GM19438 (cell line): ENCODE data around the gene MRPL50.
"Not testable (repeated sequence)": the region's sequence is repeated elsewhere in the genome, so short reads cannot be mapped to it uniquely, and the experiment has no call there.

Experiments used
- ATAC-seq: cut with Tn5 transposase; IDR thresholded peaks from one replicate; pipeline ENCODE4 v1.9.1; 2021; ENCODE audit warnings: low read depth; ENCODE audit not compliant: unreplicated experiment

The MRPL50 gene

DNA sequence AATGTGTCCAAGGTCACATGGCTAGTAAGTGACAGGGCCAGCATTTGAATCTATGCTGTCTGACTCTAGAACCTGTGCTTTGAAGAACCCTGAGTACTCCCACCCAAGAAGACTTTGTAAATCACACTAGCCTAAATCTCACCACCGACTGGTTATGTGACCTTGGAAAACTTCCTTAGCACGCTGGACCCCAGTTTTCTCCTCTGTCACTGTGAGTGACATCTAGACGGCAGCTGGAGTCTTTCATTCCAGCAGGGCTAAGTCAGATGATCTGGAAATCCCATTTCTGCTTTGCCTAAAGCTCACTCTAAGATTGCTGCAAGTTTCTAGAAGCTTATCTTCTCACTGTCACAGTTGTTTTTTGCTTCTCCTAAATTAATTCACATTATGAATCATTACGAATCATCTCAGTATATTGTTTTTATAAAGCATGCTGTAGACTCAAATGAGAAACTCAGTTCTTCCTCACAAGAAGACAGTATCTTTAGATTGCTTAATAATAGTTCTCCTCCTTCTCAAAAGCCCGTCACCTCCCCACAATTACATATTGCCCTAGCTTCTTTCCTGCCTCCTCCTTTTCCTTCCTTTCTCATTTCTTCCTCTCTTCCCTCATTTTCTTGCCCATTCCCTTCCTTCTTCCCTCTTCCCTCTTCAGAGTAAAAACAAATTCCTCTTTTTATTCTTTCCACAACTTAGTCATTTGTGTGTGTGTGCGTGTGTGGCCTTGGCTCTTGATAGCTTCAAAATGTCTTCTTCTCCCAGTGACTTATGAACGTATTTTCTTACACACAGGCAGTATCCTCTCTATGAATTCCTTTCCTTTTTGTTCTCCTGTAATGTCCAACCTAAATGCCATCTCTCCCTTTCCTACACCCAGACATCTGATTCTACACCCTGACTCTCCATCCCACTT lies 20.4 kb upstream of the MRPL50 start:
- ATAC-seq: no peak

DNA sequence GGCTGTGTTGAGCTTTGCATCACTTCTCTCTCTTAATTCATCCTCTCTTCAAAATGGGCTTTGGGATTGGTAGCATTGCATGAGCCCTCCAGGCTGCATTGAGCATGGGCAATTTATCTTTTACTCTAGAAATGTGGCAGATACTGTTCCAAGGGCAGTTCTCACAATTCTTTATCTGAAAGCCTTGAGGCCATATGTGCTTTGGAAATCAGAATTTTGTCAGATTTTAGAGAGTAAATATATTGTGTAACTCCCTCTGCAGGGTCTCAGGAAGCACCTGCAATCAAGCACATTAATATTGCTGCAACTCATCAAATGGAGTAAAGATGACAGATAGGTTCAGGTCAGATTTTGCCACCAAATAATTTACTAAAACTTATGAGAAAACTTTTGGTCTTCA lies 19.6 kb upstream of the MRPL50 start:
- ATAC-seq: no peak

DNA sequence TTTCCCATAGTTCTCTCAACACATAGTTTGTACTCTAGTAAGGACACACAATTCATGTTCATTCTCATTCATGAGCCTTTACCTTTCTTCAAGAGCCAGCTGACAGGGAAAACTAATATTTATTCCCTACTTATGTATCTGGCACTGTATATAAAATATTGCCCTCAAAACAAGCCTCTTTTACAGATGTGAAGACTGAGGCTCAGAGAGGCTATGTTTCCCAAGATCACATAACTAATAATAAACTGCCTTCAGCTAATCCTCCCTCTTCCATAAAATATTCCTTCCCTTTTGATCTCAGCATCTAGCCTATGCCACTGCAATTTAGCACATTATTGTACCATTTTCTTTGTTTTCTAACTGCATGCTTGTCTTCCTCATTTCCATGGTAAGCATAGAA lies 19.0 kb upstream of the MRPL50 start:
- no peak for ATAC-seq

DNA sequence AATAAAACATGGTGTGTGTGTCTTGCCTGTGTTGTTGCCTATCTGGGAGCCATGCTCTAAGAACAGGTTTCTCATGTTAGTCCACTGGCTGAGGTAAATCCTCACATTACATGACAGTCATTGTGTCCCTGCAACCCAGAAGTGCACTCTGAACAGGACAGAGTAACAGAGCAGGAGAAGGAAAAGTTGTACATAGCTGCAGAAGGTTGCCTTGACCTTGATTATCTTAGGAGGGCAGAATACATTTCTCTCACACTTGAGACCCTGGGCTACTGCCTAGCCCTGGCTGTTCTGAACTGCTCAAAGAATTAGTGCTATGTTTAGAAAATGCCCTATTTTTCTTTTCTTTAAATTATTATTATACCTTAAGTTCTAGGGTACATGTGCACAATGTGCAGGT lies 17.2 kb upstream of the MRPL50 start:
- ATAC-seq: no peak

DNA sequence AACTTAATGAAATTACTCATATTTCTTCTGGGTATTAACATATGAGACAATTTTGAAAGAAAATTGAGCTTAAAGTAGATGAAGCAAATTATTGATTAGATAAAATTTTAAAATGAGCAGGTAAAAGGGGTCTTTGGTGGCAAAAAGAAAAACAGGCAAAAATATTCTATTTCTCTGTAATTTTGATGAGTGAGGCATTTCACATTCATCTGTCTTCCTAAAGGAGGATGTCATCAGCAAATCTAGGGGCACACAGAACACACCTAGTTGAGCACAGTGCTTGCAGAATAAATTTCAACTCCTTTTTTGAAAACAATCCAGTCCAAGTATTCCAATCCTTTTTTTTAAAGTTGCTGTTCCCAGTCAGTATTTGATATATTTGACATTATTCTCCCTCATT lies 16.4 kb upstream of the MRPL50 start:
- ATAC-seq: no peak

DNA sequence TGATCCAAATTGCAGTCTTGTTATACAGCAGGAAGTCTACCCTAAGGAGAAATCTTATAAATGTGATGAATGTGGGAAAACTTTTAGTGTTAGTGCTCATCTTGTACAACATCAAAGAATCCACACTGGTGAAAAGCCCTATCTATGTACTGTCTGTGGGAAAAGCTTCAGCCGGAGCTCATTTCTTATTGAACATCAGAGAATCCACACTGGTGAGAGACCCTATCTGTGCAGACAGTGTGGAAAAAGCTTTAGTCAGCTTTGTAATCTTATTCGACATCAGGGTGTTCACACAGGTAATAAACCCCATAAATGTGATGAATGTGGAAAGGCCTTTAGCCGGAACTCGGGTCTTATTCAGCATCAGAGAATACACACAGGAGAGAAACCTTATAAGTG lies 10.7 kb upstream of the MRPL50 start:
- no peak for ATAC-seq

DNA sequence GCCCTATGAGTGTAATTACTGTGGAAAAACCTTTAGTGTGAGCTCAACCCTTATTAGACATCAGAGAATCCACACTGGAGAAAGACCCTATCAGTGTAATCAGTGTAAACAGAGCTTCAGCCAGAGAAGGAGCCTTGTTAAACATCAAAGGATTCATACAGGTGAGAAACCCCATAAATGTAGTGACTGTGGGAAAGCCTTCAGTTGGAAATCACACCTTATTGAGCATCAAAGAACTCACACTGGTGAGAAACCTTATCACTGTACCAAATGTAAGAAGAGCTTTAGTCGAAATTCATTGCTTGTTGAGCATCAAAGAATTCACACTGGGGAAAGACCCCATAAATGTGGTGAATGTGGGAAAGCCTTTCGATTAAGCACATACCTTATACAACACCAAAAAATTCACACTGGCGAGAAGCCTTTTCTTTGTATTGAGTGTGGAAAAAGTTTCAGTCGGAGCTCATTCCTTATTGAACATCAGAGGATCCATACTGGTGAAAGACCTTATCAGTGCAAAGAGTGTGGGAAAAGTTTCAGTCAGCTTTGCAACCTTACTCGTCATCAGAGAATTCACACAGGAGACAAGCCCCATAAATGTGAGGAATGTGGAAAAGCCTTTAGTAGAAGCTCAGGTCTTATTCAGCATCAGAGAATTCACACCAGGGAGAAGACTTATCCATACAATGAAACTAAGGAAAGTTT lies 10.1 kb upstream of the MRPL50 start:
- no peak for ATAC-seq

DNA sequence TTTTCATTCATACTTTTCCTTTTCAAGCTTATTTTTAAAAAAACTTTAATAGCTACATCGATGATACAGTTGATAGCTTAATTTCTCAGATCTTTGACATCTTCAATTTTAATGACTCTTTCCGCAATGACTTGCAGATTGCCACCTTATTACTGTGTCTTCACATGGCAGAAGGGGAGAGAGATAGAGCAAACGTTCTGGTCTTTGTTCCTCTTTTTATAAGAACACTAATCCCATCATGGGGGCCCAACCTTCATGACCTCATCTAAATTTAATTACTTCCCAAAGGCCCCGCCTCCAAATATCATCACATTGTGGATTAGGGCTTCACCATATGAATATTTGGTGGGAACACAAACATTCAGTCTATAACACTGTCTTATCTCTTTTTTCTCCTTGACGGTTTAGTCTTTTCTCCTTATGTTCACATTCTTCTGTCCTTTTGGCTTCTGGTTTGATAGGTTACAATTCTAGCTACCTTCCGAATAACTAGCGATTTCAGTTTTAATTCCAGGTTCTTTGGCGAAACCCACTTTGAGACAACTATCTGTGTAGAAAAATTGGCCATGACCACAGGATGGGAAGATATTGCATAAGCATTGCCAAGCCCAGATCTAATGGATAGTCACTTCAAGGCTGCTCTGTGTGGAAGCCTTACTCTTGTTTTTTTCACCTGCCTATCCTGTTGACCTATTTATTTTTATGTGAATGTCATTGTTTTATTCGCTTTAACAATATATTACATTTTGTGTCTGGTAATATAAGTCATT lies 5.3 kb upstream of the MRPL50 start:
- ATAC-seq: no peak

DNA sequence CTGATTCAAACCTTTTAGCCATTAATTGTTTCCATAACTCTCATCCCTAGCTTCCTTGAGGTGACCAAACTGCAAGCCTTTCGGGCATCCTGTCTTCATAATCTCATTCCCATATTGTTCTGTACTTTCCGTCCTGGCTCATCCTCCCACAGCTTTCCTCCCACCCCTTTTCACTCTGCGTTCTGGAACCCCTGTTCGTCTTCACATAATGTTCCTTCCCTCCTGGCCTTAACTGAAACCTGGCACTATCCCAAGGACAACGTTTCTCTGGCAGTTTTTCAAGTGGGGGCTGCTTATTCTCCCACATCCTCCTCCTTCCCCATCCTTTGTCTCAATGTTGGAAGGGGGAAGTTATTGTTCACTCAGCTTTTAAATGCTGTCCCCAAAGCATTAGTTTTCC lies 1.7 kb upstream of the MRPL50 start:
- ATAC-seq: no peak

DNA sequence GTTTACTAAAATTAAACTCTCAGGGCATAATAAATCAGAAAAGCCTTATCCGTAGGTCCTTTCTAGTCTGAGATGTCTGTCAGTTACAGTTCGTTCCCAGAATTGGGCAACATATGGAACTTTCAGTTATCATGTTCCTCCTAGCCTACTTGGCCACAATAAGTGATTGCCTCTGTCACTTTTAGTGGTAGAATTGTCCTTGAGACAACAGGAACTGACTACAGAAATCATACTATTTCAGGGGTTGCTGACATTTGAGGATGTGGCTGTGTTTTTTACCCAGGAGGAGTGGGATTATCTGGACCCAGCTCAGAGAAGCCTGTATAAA lies 1.2 kb upstream of the MRPL50 start:
- ATAC-seq: no peak

DNA sequence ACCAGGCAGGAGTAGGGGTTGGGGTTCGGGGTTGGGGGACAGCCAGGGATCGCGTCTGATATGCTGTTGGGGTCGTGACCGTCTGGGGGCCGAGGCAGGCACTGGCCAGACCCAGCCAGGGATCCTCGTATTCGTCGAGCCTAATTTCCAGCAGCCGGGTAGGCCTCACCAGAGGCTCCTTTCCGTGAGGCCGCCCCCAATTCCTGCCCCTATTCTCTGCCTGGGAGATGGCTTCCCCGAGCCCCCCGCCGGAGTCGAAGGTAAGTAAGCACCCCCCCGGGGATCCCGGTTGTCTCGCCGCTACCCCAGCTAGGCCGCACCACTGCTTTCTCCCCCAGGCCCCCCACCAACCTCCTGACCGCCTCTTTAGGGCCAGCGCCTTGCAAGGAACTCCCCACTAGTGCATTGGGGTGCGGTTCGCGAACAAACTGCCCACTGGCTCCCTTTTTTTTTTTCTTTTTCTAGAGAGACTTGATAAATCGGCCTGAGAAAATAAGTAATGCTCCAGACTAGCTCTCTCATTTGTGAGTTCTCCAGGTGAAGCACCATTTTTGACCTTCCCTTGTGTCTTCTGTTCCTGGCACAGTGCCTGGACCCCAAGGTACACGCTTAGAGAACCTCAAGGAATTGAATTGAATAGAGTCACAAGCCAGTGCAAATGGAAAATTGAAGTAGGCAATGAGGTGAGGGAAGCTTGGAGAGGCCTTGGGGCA lies 668 bp upstream of the MRPL50 start:
- peak; percentile 11 for ATAC-seq

DNA sequence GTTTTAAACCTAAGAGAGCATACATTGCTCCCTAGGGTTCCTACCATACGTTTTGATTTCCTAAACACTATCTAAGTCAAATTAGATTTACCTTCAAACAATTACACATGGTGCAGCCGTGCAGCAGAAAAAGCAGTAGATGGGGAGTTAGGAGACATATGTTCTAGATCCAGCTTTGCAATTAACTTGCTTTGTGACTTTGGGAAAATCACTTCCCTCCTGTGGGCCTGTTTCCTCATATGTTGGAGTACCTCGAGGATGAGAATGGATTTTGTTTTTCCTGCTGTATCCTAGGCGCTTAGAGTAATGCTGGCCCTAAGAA lies 711 bp downstream of the MRPL50 start:
- ATAC-seq: no peak

DNA sequence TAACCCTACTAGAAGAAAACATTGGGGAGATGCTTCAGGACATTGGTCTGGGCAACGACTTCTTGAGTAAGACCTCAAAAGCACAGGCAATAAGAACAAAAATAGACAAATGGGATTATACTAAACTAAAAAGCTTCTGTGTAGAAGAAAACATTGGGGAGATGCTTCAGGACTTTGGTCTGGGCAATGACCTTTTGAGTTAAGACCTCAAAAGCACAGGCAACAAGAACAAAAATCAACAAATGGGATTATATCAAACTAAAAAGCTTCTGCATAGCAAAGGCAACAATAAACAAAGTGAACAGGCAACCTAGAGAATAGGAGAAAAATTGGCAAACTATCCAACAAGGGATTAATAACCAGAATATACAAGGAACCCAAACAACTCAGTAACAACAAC lies 3.7 kb downstream of the MRPL50 start:
- no peak for ATAC-seq

DNA sequence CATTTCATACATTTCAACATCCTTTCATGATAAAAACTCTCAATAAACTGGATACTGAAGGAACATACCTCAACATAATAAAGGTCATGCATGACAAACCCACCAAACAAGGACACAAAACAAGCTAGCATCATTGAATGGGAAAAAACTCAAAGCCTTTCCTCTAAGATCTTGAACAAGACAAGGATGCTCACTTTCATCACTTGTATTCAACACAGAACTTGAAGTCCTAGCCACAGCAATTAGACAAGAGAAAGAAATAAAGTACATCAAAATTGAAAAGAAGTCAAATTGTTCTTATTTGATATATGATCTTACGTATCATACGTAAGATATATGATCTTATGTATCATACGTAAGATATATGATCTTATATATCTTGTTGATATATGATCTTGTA lies 5.3 kb downstream of the MRPL50 start:
- ATAC-seq: no peak

DNA sequence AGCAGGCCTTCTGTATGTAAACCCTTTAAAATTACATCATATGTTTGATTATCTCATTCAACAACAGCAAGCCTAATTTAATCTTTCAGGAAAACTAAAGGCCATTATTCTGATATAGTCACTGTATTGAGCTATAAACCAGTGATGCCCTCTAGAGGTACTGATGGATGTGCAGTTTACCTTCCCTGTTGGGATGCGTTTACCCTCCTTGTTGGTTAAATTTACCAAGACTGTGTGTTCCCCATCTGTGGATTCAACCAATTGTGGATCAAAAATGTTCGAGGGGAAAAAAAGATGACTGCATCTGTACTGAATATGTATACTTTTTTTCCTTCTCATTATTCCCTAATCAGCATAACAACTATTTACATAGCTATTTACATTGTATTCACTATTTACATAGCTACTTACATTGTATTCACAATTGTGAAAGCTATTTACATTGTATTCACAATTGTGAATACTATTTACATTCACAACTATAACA lies 9.9 kb downstream of the MRPL50 start:
- no peak for ATAC-seq

DNA sequence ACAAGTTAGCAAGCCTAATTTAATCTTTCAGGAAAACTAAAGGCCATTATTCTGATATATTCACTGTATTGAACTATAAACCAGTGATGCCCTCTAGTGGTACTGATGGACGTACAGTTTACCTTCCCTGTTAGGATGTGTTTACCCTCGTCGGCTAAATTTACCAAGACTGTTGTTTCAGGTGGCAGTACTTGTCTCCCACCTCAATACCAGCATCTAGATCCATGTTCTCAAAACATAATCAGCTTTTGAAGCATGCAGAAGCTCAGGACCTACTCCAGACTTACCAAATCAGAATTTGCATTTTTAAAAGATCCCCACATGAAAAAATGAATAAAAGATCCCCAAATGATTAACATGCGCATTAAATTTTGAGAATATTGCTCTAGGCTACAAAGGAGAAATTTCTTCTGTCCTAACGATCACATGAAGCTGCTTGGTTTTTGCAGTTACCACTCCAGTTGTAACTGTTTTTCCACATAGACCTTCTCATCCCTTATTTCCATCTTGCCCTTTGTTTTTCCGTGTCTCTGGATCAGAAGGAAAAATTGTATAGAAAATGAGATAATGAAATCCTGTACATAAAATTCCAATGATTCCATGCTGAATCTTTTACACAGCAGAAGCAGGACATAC lies 10.4 kb downstream of the MRPL50 start:
- peak; percentile 62 for ATAC-seq

DNA sequence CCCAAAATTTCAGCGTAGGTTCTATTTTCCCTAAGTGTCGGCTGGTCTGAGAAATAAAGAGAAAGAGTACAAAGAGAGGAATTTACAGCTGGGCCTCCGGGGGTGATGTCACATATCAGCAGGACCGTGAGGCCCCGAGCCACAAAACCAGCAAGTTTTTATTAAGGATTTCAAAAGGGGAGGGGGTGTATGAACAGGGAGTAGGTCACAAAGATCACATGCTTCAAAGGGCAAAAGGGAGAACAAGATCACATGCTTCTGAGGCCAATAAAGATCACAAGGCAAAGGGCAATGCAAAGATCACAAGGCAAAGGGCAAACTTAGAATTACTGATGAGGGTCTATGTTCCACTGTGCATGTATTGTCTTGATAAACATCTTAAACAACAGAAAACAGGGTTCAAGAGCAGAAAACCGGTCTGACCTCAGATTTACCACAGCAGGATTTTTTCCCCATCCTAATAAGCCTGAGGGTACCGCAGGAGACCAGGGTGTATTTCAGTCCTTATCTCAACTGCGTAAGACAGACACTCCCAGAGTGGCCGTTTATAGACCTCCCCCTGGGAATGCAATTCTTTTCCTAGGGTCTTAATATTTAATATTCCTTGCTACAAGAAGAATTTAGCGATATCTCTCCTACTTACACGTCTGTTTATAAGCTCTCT lies 13.4 kb downstream of the MRPL50 start, which contains the start of gene BAAT:
Gene BAAT (minus strand): TSS at position 134 of the 664 bp plus-strand sequence. CDS start 13,602 bp downstream, outside the sequence.
- not testable (repeated sequence) for ATAC-seq

DNA sequence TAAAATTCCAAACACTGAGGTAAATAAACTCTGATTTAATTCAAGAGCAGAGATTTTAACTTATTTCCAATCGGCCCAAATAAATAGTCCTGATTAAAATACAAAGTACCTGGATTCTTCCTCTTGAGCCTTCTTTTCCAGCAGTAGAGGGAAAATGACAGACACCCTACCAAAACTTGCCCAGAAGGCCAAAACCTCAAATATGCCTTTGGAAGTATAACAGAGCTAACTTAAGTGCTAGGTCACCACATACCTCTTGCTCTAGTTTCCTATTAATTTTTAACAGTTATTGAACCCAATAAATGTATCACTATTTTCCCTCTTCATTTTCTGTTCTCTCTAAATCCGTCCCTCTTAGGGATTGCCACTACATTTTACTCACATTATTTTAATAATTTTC lies 15.1 kb downstream of the MRPL50 start:
- ATAC-seq: no peak

DNA sequence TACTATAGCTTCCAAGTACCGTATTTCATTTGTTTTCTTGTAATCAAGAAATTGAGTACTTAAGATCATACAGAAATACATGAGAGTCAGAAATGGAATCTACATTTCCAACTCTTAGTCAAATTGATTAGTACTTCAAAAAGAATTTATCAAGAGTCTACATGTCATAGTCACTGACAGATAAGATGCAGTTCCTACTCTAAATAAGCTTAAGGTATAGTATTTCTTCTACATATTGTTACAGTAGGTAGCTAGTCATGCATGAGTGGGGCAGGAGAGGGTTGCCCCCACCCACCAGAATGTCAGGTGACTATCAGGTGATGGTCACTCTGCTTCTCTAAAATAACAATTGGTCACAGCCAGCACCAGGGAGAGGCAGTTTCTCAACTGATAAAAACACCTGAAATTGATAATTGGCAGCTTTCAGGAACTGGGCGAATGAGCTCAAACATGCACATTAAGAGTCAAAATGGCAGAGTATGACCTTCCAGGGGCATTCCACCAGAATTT lies 16.5 kb downstream of the MRPL50 start:
- no peak for ATAC-seq
